Measurements from ENCODE around the gene AKAP9.
"Not testable (repeated sequence)": the region's sequence is repeated elsewhere in the genome, so short reads cannot be mapped to it uniquely, and the experiment has no call there.

Gene AKAP9

DNA sequence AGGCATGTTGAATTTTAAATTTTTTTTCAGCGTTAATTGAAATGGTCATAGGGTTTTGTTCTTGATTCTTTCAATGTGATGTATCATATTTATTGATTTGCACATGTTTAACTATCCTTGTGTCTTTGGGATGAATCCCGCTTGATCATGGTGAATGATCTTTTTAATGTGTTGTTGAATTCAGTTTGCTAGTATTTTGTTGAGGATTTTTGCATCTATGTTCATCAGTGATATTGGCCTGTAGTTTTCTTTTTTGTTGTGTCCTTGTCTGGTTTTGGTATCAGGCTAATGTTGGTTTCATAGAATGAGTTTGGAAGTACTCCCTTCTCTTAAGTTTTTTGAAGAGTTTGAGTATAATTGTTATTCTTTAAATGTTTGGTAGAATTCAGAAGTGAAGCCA lies 26.9 kb downstream of the AKAP9 start:
- not testable (repeated sequence) for H3K27me3 ChIP-seq (ENCODE audit: control insufficient read depth, insufficient read depth, low read length); H3K27ac ChIP-seq (ENCODE audit: low read depth, low read length); H3K9ac ChIP-seq (ENCODE audit: low read length); H3K9me3 ChIP-seq (ENCODE audit: control insufficient read depth, insufficient read depth, low read depth, low read length); H3K4me3 ChIP-seq (ENCODE audit: low read depth, low read length); H3K4me1 ChIP-seq (ENCODE audit: control insufficient read depth, insufficient read depth, low read length); H3K36me3 ChIP-seq (ENCODE audit: control insufficient read depth, insufficient read depth, low read length)

DNA sequence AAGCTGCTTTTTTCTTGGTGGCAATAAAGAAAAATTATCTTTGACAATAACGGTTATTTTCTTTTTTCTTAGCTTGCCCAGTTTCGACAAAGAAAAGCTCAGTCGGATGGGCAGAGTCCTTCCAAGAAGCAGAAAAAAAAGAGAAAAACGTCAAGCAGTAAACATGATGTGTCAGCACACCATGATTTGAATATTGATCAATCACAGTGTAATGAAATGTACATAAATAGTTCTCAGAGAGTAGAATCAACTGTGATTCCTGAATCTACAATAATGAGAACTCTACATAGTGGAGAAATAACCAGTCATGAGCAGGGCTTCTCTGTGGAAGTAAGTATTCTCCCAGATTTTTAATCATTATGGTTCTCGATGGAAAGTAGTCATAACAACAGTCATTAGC lies 33.0 kb downstream of the AKAP9 start:
- Histone ChIP-seq H3K4me3 (ENCODE audit: low read depth, low read length) (no peak overlapping the region), H3K27me3 (ENCODE audit: control insufficient read depth, insufficient read depth, low read length) (no peaks in the 10 kb centered on the region), H3K36me3 (ENCODE audit: control insufficient read depth, insufficient read depth, low read length) (no peaks in the 10 kb centered on the region; the same call in 1 of the 2 replicates), H3K9ac (ENCODE audit: low read length) (no peak overlapping the region), H3K27ac (ENCODE audit: low read depth, low read length) (no peak overlapping the region), H3K4me1 (ENCODE audit: control insufficient read depth, insufficient read depth, low read length) (no peaks in the 10 kb centered on the region), H3K9me3 (ENCODE audit: control insufficient read depth, insufficient read depth, low read depth, low read length) (no peaks in the 10 kb centered on the region)

DNA sequence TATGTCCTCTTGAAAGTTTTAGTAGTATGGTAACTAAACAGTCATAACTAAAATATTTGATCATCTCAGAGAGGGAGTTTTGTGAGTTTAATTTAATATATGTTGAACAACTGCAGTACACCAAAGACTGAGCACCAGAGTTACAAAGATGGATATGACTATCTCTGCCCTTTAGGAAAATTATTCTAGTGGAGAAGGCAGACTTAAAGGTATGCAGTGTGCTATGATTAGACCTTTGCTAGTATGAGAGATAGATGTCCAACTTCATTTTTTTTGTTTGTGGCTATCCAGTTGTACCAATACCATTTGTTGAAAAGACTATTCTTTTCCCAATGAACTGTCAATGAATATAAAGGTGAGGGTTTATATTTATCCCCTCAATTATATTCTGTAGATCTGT lies 33.4 kb downstream of the AKAP9 start:
- no peaks in the 10 kb centered on the region; the same call in 1 of the 2 replicates for H3K36me3 ChIP-seq (ENCODE audit: control insufficient read depth, insufficient read depth, low read length)
- no peaks in the 10 kb centered on the region for H3K27me3 ChIP-seq (ENCODE audit: control insufficient read depth, insufficient read depth, low read length)
- H3K4me1 ChIP-seq (ENCODE audit: control insufficient read depth, insufficient read depth, low read length): no peaks in the 10 kb centered on the region
- no peak overlapping the region for H3K4me3 ChIP-seq (ENCODE audit: low read depth, low read length)
- H3K9me3 ChIP-seq (ENCODE audit: control insufficient read depth, insufficient read depth, low read depth, low read length): no peaks in the 10 kb centered on the region
- no peak overlapping the region for H3K9ac ChIP-seq (ENCODE audit: low read length)
- no peak overlapping the region for H3K27ac ChIP-seq (ENCODE audit: low read depth, low read length)

DNA sequence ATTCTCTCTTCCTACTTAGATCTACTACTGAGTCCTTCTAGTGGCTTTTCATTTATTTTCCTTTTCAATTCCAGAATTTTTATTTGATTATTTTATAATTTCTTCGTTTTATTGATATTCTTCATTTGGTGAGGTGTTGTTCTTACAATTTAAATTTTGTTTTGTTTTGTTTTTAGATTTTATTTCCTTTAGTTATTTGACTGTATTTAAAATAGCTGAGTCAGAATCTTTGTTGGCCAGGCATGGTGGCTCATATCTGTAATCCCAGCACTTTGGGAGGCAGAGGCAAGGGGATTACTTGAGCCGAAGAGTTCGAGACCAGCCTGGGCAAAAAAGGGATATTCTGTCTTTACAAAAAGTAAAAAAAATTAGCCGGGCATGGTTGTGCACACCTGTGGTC lies 36.1 kb downstream of the AKAP9 start:
- Histone ChIP-seq H3K4me3 (ENCODE audit: low read depth, low read length) (no peak overlapping the region), H3K4me1 (ENCODE audit: control insufficient read depth, insufficient read depth, low read length) (no peaks in the 10 kb centered on the region), H3K9me3 (ENCODE audit: control insufficient read depth, insufficient read depth, low read depth, low read length) (no peaks in the 10 kb centered on the region), H3K27ac (ENCODE audit: low read depth, low read length) (no peak overlapping the region), H3K9ac (ENCODE audit: low read length) (no peak overlapping the region), H3K27me3 (ENCODE audit: control insufficient read depth, insufficient read depth, low read length) (no peaks in the 10 kb centered on the region), H3K36me3 (ENCODE audit: control insufficient read depth, insufficient read depth, low read length) (no peaks in the 10 kb centered on the region; the same call in 1 of the 2 replicates)

DNA sequence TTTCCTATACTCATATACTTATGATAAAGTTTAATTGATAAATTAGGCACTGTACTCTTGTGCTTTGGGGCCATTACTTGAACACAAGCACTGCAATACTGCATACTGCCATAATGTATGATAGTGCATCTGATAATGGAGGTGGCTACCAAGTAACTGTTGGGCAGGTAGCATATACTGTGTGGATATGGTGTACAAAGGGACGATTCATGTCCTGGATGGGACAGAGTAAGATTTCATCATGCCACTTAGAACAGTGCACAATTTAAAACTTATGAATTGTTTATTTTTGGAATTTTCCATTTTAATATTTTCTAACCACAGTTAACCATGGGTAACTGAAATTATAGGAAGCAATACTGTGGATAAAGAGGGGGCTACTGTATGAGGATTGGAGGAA lies 38.9 kb downstream of the AKAP9 start:
- H3K4me3 ChIP-seq (ENCODE audit: low read depth, low read length): no peak overlapping the region
- H3K4me1 ChIP-seq (ENCODE audit: control insufficient read depth, insufficient read depth, low read length): no peaks in the 10 kb centered on the region
- no peaks in the 10 kb centered on the region for H3K27me3 ChIP-seq (ENCODE audit: control insufficient read depth, insufficient read depth, low read length)
- H3K36me3 ChIP-seq (ENCODE audit: control insufficient read depth, insufficient read depth, low read length): no peaks in the 10 kb centered on the region
- no peak overlapping the region for H3K9ac ChIP-seq (ENCODE audit: low read length)
- H3K27ac ChIP-seq (ENCODE audit: low read depth, low read length): no peak overlapping the region
- no peaks in the 10 kb centered on the region for H3K9me3 ChIP-seq (ENCODE audit: control insufficient read depth, insufficient read depth, low read depth, low read length)

DNA sequence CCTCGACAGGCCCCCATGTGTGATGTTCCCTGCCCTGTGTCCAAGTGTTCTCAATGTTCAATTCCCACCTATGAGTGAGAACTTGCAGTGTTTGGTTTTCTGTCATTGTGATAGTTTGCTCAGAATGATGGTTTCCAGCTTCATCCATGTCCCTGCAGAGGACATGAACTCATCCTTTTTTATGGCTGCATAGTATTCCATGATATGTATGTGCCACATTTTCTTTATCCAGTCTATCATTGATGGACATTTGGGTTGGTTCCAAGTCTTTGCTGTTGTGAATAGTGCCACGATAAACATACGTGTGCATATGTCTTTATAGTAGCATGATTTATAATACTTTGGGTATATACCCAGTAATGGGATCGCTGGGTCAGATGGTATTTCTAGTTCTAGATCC lies 41.7 kb downstream of the AKAP9 start:
- not testable (repeated sequence) for H3K27ac ChIP-seq (ENCODE audit: low read depth, low read length); H3K4me1 ChIP-seq (ENCODE audit: control insufficient read depth, insufficient read depth, low read length); H3K9ac ChIP-seq (ENCODE audit: low read length); H3K9me3 ChIP-seq (ENCODE audit: control insufficient read depth, insufficient read depth, low read depth, low read length); H3K36me3 ChIP-seq (ENCODE audit: control insufficient read depth, insufficient read depth, low read length); H3K27me3 ChIP-seq (ENCODE audit: control insufficient read depth, insufficient read depth, low read length); H3K4me3 ChIP-seq (ENCODE audit: low read depth, low read length)

DNA sequence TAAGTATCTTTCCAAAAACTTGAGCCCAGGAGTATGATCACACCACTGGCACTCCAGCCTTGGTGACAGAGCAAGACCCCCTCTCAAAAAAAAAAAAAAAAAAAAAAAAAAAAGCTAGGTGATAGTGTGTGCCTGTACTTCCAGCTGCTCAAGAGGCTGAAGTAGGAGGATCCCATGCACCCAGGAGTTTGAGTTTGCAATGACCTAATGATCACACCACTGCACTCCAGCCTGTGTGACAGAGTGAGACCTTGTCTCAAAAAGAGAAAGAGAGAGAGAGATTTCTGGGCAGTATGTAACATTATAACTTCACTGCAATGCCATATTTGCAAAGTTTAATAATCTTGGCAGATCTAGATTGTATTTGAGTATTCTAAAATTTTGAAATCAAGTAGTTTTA lies 47.6 kb downstream of the AKAP9 start:
- no peaks in the 10 kb centered on the region for H3K27me3 ChIP-seq (ENCODE audit: control insufficient read depth, insufficient read depth, low read length)
- no peak overlapping the region for H3K9ac ChIP-seq (ENCODE audit: low read length)
- no peaks in the 10 kb centered on the region for H3K4me1 ChIP-seq (ENCODE audit: control insufficient read depth, insufficient read depth, low read length)
- no peak overlapping the region for H3K27ac ChIP-seq (ENCODE audit: low read depth, low read length)
- peaks cover 6% of the 10 kb centered on the region for H3K36me3 ChIP-seq (ENCODE audit: control insufficient read depth, insufficient read depth, low read length)
- no peaks in the 10 kb centered on the region for H3K9me3 ChIP-seq (ENCODE audit: control insufficient read depth, insufficient read depth, low read depth, low read length)
- H3K4me3 ChIP-seq (ENCODE audit: low read depth, low read length): no peak overlapping the region

DNA sequence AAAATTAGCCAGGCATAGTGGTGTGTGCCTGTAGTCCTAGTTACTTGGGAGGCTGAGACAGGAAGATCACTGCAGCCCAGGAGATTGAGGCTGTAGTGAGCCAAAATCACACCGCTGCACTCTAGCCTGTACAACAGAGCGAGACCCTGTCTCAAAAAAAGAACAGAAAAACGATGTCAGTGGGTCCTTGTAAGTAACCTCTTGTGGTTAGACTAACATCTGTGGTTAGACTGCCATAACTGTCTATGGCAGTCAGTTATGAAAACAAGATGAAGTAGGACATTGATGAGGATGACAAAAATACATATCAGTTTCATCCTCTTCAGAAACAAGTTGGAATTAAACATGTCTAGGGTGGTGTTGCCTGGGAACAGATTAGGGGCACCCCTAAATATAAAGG lies 53.3 kb downstream of the AKAP9 start:
- Histone ChIP-seq H3K9ac (ENCODE audit: low read length) (no peak overlapping the region), H3K4me3 (ENCODE audit: low read depth, low read length) (no peak overlapping the region), H3K27ac (ENCODE audit: low read depth, low read length) (no peak overlapping the region), H3K27me3 (ENCODE audit: control insufficient read depth, insufficient read depth, low read length) (no peaks in the 10 kb centered on the region), H3K36me3 (ENCODE audit: control insufficient read depth, insufficient read depth, low read length) (peaks cover 35% of the 10 kb centered on the region), H3K4me1 (ENCODE audit: control insufficient read depth, insufficient read depth, low read length) (no peaks in the 10 kb centered on the region), H3K9me3 (ENCODE audit: control insufficient read depth, insufficient read depth, low read depth, low read length) (no peaks in the 10 kb centered on the region)

DNA sequence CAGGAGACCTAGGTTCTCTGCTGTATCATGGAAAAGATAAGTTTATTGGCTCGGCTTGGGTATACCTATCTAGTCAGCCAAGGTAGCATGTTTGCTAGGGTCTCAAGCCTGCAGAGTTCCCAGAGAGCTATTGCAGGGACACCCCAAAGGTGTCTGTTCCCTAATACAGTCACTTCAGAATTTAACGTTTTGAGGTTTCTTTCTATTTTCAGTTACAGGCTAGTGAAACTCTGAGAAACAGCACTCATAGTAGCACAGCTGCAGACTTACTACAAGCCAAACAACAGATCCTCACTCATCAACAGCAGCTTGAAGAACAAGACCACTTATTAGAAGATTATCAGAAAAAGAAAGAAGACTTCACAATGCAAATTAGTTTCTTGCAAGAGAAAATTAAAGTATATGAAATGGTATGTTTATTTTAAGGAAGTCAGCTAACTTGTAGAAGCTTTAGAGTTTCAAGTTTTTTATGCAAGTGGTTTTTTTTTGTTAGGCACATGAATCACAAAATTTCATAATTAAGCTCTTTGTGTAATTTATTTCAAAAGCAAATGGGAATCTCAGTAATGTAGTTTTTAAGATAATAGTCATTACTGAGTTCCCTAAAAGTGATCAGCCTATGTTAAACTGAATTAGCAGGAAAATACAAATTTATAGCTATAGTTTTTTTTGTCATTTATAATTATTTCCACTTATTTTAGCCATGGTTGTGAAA lies 54.9 kb downstream of the AKAP9 start:
- H3K9ac ChIP-seq (ENCODE audit: low read length): no peak overlapping the region

DNA sequence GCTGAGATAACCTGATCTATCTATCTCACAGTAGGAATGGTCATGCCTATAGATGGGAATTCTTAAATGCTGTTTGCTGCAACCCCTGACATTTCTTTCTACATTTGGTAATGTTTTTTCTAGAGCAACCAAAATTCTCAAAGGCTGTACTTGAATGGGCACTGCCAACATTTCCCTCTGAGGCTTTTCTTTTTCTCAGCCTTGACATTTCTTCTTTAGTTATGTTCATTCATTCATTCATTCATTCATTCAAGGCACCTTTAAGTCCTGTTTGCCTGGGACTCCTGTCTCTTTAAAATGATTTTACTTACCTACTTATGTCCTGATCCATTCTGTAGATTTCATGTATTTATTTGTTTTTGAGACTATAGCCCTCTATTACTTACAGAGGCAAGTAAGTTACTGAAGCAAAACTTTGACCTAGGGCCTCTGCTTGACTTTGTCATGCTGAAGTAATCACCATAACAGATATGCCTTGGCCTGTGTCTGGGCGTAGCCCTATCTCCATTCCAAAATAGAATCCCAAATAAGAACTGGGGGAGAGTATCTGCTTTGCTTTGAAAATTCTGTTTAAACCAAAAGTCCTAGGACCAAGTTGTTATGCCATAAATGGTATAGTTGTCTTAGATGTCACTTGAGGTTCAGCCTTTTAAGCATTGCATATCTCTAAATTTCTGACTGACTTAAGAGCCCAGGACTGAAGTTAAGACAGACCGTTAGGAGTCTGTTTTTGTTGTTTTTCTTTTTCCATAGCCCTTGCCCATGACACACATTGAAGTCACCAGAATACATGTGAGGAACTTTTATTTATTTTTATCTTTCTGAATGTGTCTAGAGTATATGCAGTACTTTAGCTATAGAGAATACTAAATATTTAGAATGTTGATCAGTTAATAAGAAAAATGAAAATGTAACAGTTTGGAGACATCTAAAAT lies 59.2 kb downstream of the AKAP9 start:
- Histone ChIP-seq H3K36me3 (ENCODE audit: control insufficient read depth, insufficient read depth, low read length) (peaks cover 39% of the 10 kb centered on the region), H3K27ac (ENCODE audit: low read depth, low read length) (no peak overlapping the region)

More for the DNA sequence above, 54.9 kb downstream of the AKAP9 start:
- Histone ChIP-seq H3K9me3 (ENCODE audit: control insufficient read depth, insufficient read depth, low read depth, low read length) (no peaks in the 10 kb centered on the region), H3K36me3 (ENCODE audit: control insufficient read depth, insufficient read depth, low read length) (peaks cover 35% of the 10 kb centered on the region), H3K27me3 (ENCODE audit: control insufficient read depth, insufficient read depth, low read length) (no peaks in the 10 kb centered on the region), H3K4me3 (ENCODE audit: low read depth, low read length) (no peak overlapping the region), H3K27ac (ENCODE audit: low read depth, low read length) (no peak overlapping the region), H3K4me1 (ENCODE audit: control insufficient read depth, insufficient read depth, low read length) (no peaks in the 10 kb centered on the region)

DNA sequence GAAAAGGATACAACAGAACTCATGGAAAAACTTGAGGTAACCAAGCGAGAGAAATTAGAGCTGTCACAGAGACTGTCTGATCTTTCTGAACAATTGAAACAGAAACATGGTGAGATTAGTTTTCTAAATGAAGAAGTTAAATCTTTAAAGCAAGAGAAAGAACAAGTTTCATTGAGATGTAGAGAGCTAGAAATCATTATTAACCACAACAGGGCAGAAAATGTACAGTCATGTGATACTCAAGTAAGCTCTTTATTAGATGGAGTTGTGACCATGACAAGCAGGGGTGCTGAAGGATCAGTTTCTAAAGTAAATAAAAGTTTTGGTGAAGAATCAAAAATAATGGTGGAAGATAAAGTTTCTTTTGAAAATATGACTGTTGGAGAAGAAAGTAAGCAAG lies 62.1 kb downstream of the AKAP9 start:
- Histone ChIP-seq H3K36me3 (ENCODE audit: control insufficient read depth, insufficient read depth, low read length) (peaks cover 26% of the 10 kb centered on the region), H3K4me3 (ENCODE audit: low read depth, low read length) (no peak overlapping the region), H3K27ac (ENCODE audit: low read depth, low read length) (no peak overlapping the region), H3K9ac (ENCODE audit: low read length) (no peak overlapping the region), H3K4me1 (ENCODE audit: control insufficient read depth, insufficient read depth, low read length) (no peaks in the 10 kb centered on the region), H3K9me3 (ENCODE audit: control insufficient read depth, insufficient read depth, low read depth, low read length) (no peaks in the 10 kb centered on the region), H3K27me3 (ENCODE audit: control insufficient read depth, insufficient read depth, low read length) (no peaks in the 10 kb centered on the region)

More for the DNA sequence above, 59.2 kb downstream of the AKAP9 start:
- Histone ChIP-seq H3K9ac (ENCODE audit: low read length) (no peak overlapping the region), H3K27me3 (ENCODE audit: control insufficient read depth, insufficient read depth, low read length) (no peaks in the 10 kb centered on the region), H3K4me3 (ENCODE audit: low read depth, low read length) (no peak overlapping the region), H3K4me1 (ENCODE audit: control insufficient read depth, insufficient read depth, low read length) (no peaks in the 10 kb centered on the region), H3K9me3 (ENCODE audit: control insufficient read depth, insufficient read depth, low read depth, low read length) (no peaks in the 10 kb centered on the region)

Data from HUES6 (cell line).